ENCODE results near the gene MRPS33. TPM values are rescaled to one million over a fixed set of nuclear protein-coding genes. Genes with fewer than 3 reads are reported as not detected.
"Not testable (repeated sequence)": the region's sequence is repeated elsewhere in the genome, so short reads cannot be mapped to it uniquely, and the experiment has no call there.

MRPS33 gene
- total RNA-seq, 1 experiment from 2014 or later, result 60.0 TPM

DNA sequence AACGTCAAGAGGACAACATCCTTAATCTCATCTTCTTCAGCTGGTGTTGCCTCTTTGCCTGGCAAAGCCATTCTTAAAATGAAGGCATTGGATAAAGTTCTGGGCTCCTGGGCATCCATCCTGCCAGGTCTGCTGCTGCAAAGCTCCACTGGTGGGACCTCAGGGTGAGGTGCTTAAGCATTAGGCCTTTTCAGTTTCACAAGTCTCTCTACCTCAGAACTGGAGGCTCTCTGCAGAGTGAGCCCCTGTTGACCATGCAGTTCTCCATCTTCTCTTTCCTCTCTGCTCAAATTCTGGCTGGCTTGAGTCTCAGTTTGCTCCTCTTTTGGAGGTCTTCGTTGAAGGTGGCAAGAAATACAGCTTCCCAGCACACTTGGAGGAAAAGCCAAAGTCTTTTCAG, 47.3 kb downstream of the MRPS33 start:
- DNase-seq (ENCODE audit: low read depth), result no peak
- in situ Hi-C loops (cut with HindIII; ENCODE audit: low pct_unique_long_range_greater_than_20kb, low sequenced_read_pairs), result no loop called here

DNA sequence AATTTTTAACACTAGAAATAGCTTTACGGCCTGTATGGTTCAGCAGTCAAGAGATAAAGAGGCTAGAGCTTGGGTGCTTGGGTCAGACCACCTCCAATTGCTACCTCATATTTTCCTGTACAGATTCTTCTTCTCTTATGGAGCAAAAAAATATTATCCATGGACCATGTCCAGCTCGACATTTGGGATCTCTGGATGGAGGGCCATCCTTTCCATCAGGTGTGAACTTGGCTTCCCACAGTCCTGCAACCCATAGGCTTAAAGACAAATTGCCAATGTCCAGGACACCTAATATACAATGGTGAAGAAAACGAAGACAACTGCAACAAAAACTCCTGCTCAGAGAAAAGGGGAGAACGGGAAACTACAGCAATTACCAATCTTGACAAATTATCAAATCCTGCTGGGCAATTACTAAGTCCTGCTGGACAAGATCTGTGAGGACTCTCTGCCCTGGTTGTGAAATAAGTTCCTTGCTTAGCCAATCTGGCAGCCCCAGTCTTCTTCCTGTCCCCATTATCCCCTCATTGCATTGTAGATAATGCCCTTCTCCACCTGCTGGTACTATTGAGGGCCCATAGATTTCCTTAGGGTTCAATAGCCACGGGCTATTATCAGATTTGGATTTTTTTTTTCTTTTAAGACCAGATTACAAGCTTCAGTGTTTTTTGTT, 48.1 kb downstream of the MRPS33 start:
- DNase-seq (ENCODE audit: low read depth), result no peak
- in situ Hi-C loops (cut with HindIII; ENCODE audit: low pct_unique_long_range_greater_than_20kb, low sequenced_read_pairs), result no loop called here

DNA sequence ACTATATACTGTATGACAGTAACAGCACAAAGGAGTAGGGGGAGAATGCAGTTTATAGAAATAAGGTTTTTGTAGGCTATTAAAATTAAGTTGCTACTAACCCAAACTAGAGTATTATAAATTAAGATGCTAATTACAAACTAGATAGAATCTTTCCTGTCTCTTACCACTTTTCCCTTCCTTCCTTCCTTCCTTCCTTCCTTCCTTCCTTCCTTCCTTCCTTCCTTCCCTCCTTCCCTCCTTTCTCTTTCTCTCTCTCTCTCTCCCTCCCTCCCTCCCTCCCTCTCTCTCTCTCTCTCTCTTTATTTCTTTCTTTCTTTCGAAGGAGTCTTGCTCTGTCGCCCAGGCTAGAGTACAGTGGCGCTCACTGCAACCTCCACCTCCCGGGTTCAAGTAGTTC, 53.6 kb downstream of the MRPS33 start:
- in situ Hi-C loops (cut with HindIII; ENCODE audit: low pct_unique_long_range_greater_than_20kb, low sequenced_read_pairs), result no loop called here
- no peak for DNase-seq (ENCODE audit: low read depth)

GRCh38 chr7:140956997-140957396, 57.8 kb downstream of the MRPS33 start:
- DNase-seq (ENCODE audit: low read depth); in situ Hi-C loops (cut with HindIII; ENCODE audit: low pct_unique_long_range_greater_than_20kb, low sequenced_read_pairs): not testable (repeated sequence)

Other genes with a start within 250 kb of the MRPS33 start
- 6.5 and 11.2 TPM in 2 replicates for gene BRAF, start 90.0 kb downstream of the MRPS33 start, total RNA-seq (2014; rRNA removed; shearing (Covaris generic); ENCODE audit: low replicate concordance)
- gene TMEM178B, start 59.1 kb upstream of the MRPS33 start, total RNA-seq (2014; rRNA removed; shearing (Covaris generic); ENCODE audit: low replicate concordance), result 9.5 and 15.9 TPM in 2 replicates